Nephron (organoid): ENCODE results near the gene DDX49.

Experiments used
- H3K27ac Mint-ChIP-seq, 3 experiments: 2 replicates each; pipeline ENCODE4 v1.8.0; 2020; ENCODE audit warnings: mixed read lengths in 3 of 3, mild to moderate bottlenecking in 2 of 3, moderate library complexity in 1 of 3
- H3K27me3 Mint-ChIP-seq: 2 replicates; pipeline ENCODE4 v1.8.0; 2021; ENCODE audit warnings: low read depth, mild to moderate bottlenecking, moderate library complexity, mixed read lengths
- H3K36me3 Mint-ChIP-seq: 2 replicates; pipeline ENCODE4 v1.8.0; 2020; ENCODE audit warnings: low read depth, mixed read lengths
- H3K4me1 Mint-ChIP-seq: 2 replicates; pipeline ENCODE4 v1.8.0; 2020; ENCODE audit warnings: mixed read lengths
- H3K4me3 Mint-ChIP-seq, 3 experiments: 2 replicates each; pipeline ENCODE4 v1.8.0; 2020; ENCODE audit warnings: mild to moderate bottlenecking in 3 of 3, mixed read lengths in 3 of 3, moderate library complexity in 2 of 3
- H3K9me3 Mint-ChIP-seq: 2 replicates; pipeline ENCODE4 v1.8.0; 2020; ENCODE audit warnings: mixed read lengths
- CTCF ChIP-seq, 3 experiments: fragments of 200-600 bp; sonication (generic); IDR thresholded peaks; one replicate each; pipeline ENCODE4 v1.5.0; 2021; ENCODE audit warnings: antibody characterized with exemption in 3 of 3; ENCODE audit not compliant: unreplicated experiment in 3 of 3

The DDX49 gene

GRCh38 chr19:18883526-18884304 lies 35.8 kb upstream of the DDX49 start:
- Mint-ChIP-seq H3K36me3 (peaks cover 31% of the 10 kb centered on the region), H3K4me1 (no peaks in the 10 kb centered on the region), H3K27ac (no peak overlapping the region), H3K9me3 (no peaks in the 10 kb centered on the region), H3K27me3 (no peaks in the 10 kb centered on the region), H3K4me3 (no peak overlapping the region)
- no peak for TF ChIP-seq CTCF (IDR thresholded peaks at IDR 0.05; ENCODE audit: unreplicated experiment in 3 of 3)

DNA sequence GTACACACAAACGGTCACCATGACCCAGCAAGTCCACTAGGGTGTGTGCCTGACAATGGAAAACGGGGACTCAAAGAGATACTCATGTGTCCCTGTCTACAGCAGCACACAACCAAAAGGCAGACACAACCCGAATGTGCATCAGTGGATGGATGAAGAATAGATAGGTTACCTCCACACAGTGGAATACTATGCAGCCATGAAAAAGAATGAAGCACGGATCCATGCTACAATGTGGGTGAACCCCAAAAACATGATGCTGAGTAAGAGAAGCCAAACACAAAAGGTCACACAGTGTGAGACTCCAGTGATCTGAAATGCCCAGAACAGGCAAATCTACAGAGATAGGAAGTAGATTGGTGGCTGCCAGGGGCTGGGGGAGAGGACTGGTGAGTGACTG lies 32.5 kb upstream of the DDX49 start:
- Mint-ChIP-seq H3K9me3 (no peaks in the 10 kb centered on the region), H3K27me3 (no peaks in the 10 kb centered on the region), H3K4me1 (no peaks in the 10 kb centered on the region), H3K36me3 (peaks cover 21% of the 10 kb centered on the region), H3K27ac (no peak overlapping the region), H3K4me3 (no peak overlapping the region)
- no peak for TF ChIP-seq CTCF (IDR thresholded peaks at IDR 0.05; ENCODE audit: unreplicated experiment in 3 of 3)

- Mint-ChIP-seq H3K4me3 (no peak overlapping the region), H3K9me3 (no peaks in the 10 kb centered on the region), H3K27me3 (no peaks in the 10 kb centered on the region), H3K36me3 (peaks cover 12% of the 10 kb centered on the region), H3K4me1 (no peaks in the 10 kb centered on the region), H3K27ac (no peak overlapping the region)
- TF ChIP-seq CTCF (IDR thresholded peaks at IDR 0.05; ENCODE audit: unreplicated experiment in 3 of 3), result no peak
Observed at GRCh38 chr19:18889949-18890745, 29.4 kb upstream of the DDX49 start.

DNA sequence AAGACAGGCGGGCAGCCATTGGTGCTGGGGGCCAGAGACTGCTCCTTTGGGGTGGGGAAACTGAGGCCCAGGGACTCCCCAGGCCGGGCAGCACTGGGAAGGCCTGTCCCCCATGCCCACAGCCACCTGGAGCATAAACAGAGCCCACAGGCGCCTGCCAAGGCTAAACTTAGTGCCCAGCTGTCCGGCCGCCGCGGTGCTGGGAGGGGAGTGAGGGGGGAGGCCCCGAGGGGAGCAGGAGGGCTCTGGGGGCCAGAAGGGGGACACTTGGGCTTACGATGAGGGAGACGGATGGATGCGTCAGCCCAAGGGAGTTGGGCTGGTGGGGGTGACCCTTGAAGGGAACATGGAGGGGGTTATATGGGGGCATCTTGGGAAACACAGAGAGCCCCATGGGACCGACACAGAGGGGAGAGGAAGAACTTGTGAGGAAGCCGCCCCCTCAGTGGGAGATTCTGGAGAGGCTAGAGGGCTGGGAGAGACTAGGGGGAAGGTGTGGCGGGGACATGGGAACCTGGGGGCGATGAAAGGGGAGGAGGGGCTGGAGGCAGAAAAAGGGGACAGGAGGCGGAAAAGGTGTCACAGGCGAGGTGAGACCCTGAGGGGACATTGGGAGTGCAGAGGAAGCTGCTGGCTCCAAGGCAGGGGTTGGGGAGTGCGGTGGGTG lies 25.8 kb upstream of the DDX49 start:
- no peak overlapping the region for H3K27ac Mint-ChIP-seq
- no peaks in the 10 kb centered on the region for H3K9me3 Mint-ChIP-seq

More for the DNA sequence above, 25.8 kb upstream of the DDX49 start:
- H3K36me3 Mint-ChIP-seq, result peaks cover 5% of the 10 kb centered on the region
- no peak for TF ChIP-seq CTCF (IDR thresholded peaks at IDR 0.05; ENCODE audit: unreplicated experiment in 3 of 3)
- no peaks in the 10 kb centered on the region for H3K27me3 Mint-ChIP-seq
- H3K4me1 Mint-ChIP-seq, result no peaks in the 10 kb centered on the region
- peak overlapping the region; percentile 56 to 70 (median 68) for H3K4me3 Mint-ChIP-seq
